Liver (tissue), 3 donors: Measurements from ENCODE around the gene PIGN.

ENCODE experiments used
- CTCF ChIP-seq: fragments of 150-350 bp; IDR thresholded peaks from 2 replicates; pipeline ENCODE4 v1.5.1; 2017; ENCODE audit warnings: improper control_type of control experiment, low read depth, low read length; ENCODE audit not compliant: missing input control
- RXRA ChIP-seq, 2 donors: IDR thresholded peaks; 2 replicates each; pipeline ENCODE4 v1.6.1; 2017 to 2018; ENCODE audit warnings: antibody characterized with exemption in 2 of 2, mild to moderate bottlenecking in 1 of 2
- SP1 ChIP-seq: IDR thresholded peaks from 2 replicates; pipeline ENCODE4 v1.6.1; 2018; ENCODE audit warnings: antibody characterized with exemption, mild to moderate bottlenecking
- TF ChIP-seq, protein P1 (sequence below): IDR thresholded peaks from 2 replicates; pipeline ENCODE4 v1.6.1; 2016; ENCODE audit warnings: antibody characterized with exemption
- donor health status: healthy.
- donor health status: healthy.

GRCh38 chr18:62064361-62064760, 122.5 kb downstream of the PIGN start:
- no peak for TF ChIP-seq SP1
- TF ChIP-seq CTCF = no peak
- TF ChIP-seq, protein P1, sequence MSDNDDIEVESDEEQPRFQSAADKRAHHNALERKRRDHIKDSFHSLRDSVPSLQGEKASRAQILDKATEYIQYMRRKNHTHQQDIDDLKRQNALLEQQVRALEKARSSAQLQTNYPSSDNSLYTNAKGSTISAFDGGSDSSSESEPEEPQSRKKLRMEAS = no peak
- TF ChIP-seq RXRA (IDR thresholded peaks at IDR 0.05) = no peak
